ENCODE data around the gene WDR36.

The WDR36 gene
- total RNA-seq: 39.9 to 334 (median 85.6) reads per million in 9 experiments

GRCh38 chr5:111092062-111092853 lies at the start of gene WDR36:
TSS of gene WDR36 (plus strand) at chr5:111092348. CDS start at chr5:111092457, 109 bp downstream.
- peak; percentile 93 for ATAC-seq (replicated peaks)
- H3K4me1 Mint-ChIP-seq (ENCODE audit: low read depth in 2 of 2): peaks cover 14 to 27% of the 10 kb centered on the region in 2 donors
- peak; percentile 85 to 92 (median 88) for DNase-seq
- peaks cover 35% of the 10 kb centered on the region for H3K36me3 Mint-ChIP-seq (ENCODE audit: insufficient read depth)
- peak within 1 kb of the TSS; percentile 96 to 98 for H3K4me3 Mint-ChIP-seq
- peaks cover 10 to 12% of the 10 kb centered on the region in 2 donors for H3K27me3 Mint-ChIP-seq
- peak within 1 kb of the TSS; percentile 93 to 98 for H3K27ac Mint-ChIP-seq
- H3K9me3 Mint-ChIP-seq: no peaks in the 10 kb centered on the region

- no peak overlapping the region for H3K27ac Mint-ChIP-seq
- H3K4me3 Mint-ChIP-seq: no peak overlapping the region
- no peaks in the 10 kb centered on the region for H3K36me3 Mint-ChIP-seq (ENCODE audit: insufficient read depth)
- DNase-seq: no peak
- ATAC-seq (replicated peaks): no peak
- peaks cover 9 to 10% of the 10 kb centered on the region in 2 donors for H3K27me3 Mint-ChIP-seq
- no peaks in the 10 kb centered on the region for H3K9me3 Mint-ChIP-seq
- no peaks in the 10 kb centered on the region for H3K4me1 Mint-ChIP-seq (ENCODE audit: low read depth in 2 of 2)
Observed at GRCh38 chr5:111043712-111044506, 48.2 kb upstream of the WDR36 start.

GRCh38 chr5:111058064-111058463 lies 34.1 kb upstream of the WDR36 start:
- ATAC-seq (replicated peaks): no peak
- Mint-ChIP-seq H3K4me3 (no peak overlapping the region), H3K9me3 (peaks cover 0 to 3% of the 10 kb centered on the region in 2 donors), H3K4me1 (ENCODE audit: low read depth in 2 of 2) (no peaks in the 10 kb centered on the region), H3K36me3 (ENCODE audit: insufficient read depth) (no peaks in the 10 kb centered on the region), H3K27me3 (peaks cover 55 to 56% of the 10 kb centered on the region in 2 donors), H3K27ac (no peak overlapping the region)
- DNase-seq: no peak

GRCh38 chr5:111060169-111060568 lies 32.0 kb upstream of the WDR36 start:
- H3K4me1 Mint-ChIP-seq (ENCODE audit: low read depth in 2 of 2): no peaks in the 10 kb centered on the region
- no peaks in the 10 kb centered on the region for H3K9me3 Mint-ChIP-seq
- DNase-seq (no peak), ATAC-seq (replicated peaks) (no peak)
- H3K4me3 Mint-ChIP-seq: no peak overlapping the region
- no peaks in the 10 kb centered on the region for H3K36me3 Mint-ChIP-seq (ENCODE audit: insufficient read depth)
- H3K27ac Mint-ChIP-seq: no peak overlapping the region
- peaks cover 44 to 52% of the 10 kb centered on the region in 2 donors for H3K27me3 Mint-ChIP-seq

GRCh38 chr5:111061618-111062017 lies 30.5 kb upstream of the WDR36 start:
- H3K27me3 Mint-ChIP-seq: peaks cover 44 to 55% of the 10 kb centered on the region in 2 donors
- H3K36me3 Mint-ChIP-seq (ENCODE audit: insufficient read depth): no peaks in the 10 kb centered on the region
- no peaks in the 10 kb centered on the region for H3K4me1 Mint-ChIP-seq (ENCODE audit: low read depth in 2 of 2)
- DNase-seq (no peak), ATAC-seq (replicated peaks) (no peak)
- H3K4me3 Mint-ChIP-seq: no peak overlapping the region
- no peaks in the 10 kb centered on the region for H3K9me3 Mint-ChIP-seq
- no peak overlapping the region for H3K27ac Mint-ChIP-seq

GRCh38 chr5:111063709-111064322 lies 28.3 kb upstream of the WDR36 start:
- no peaks in the 10 kb centered on the region for H3K9me3 Mint-ChIP-seq
- no peak overlapping the region for H3K4me3 Mint-ChIP-seq
- DNase-seq (no peak), ATAC-seq (replicated peaks) (peak; percentile 36)
- H3K27me3 Mint-ChIP-seq: peaks cover 47 to 56% of the 10 kb centered on the region in 2 donors
- H3K27ac Mint-ChIP-seq: no peak overlapping the region
- no peaks in the 10 kb centered on the region for H3K4me1 Mint-ChIP-seq (ENCODE audit: low read depth in 2 of 2)
- H3K36me3 Mint-ChIP-seq (ENCODE audit: insufficient read depth): no peaks in the 10 kb centered on the region

- Mint-ChIP-seq H3K4me3 (no peak overlapping the region), H3K27me3 (peaks cover 72 to 73% of the 10 kb centered on the region in 2 donors), H3K27ac (no peak overlapping the region), H3K9me3 (no peaks in the 10 kb centered on the region), H3K4me1 (ENCODE audit: low read depth in 2 of 2) (peaks cover 6 to 7% of the 10 kb centered on the region in 2 donors), H3K36me3 (ENCODE audit: insufficient read depth) (no peaks in the 10 kb centered on the region)
- DNase-seq: no peak
- ATAC-seq (replicated peaks): no peak
Observed at GRCh38 chr5:111066261-111066938, 25.7 kb upstream of the WDR36 start.

- no peak for ATAC-seq (replicated peaks)
- Mint-ChIP-seq H3K4me3 (no peak overlapping the region), H3K27me3 (peaks cover 85 to 91% of the 10 kb centered on the region in 2 donors), H3K36me3 (ENCODE audit: insufficient read depth) (no peaks in the 10 kb centered on the region), H3K9me3 (no peaks in the 10 kb centered on the region), H3K27ac (no peak overlapping the region), H3K4me1 (ENCODE audit: low read depth in 2 of 2) (peaks cover 14 to 16% of the 10 kb centered on the region in 2 donors)
- DNase-seq: no peak
Observed at GRCh38 chr5:111068213-111068612, 23.9 kb upstream of the WDR36 start.

GRCh38 chr5:111069839-111070238 lies 22.3 kb upstream of the WDR36 start:
- H3K9me3 Mint-ChIP-seq: no peaks in the 10 kb centered on the region
- H3K4me3 Mint-ChIP-seq: no peak overlapping the region
- H3K4me1 Mint-ChIP-seq (ENCODE audit: low read depth in 2 of 2): peaks cover 18 to 21% of the 10 kb centered on the region in 2 donors
- ATAC-seq (replicated peaks) (no peak), DNase-seq (no peak)
- H3K27ac Mint-ChIP-seq: no peak overlapping the region
- no peaks in the 10 kb centered on the region for H3K36me3 Mint-ChIP-seq (ENCODE audit: insufficient read depth)
- peaks cover 93 to 100% of the 10 kb centered on the region in 2 donors for H3K27me3 Mint-ChIP-seq

GRCh38 chr5:111070272-111071134 lies 21.6 kb upstream of the WDR36 start:
- no peak overlapping the region for H3K27ac Mint-ChIP-seq
- H3K4me1 Mint-ChIP-seq (ENCODE audit: low read depth in 2 of 2): peaks cover 18 to 21% of the 10 kb centered on the region in 2 donors
- H3K36me3 Mint-ChIP-seq (ENCODE audit: insufficient read depth): no peaks in the 10 kb centered on the region
- no peaks in the 10 kb centered on the region for H3K9me3 Mint-ChIP-seq
- ATAC-seq (replicated peaks) (peak; percentile 42), DNase-seq (no peak)
- H3K4me3 Mint-ChIP-seq: peak overlapping the region in 1 of 2 donors; percentile 65
- peaks cover 93 to 100% of the 10 kb centered on the region in 2 donors for H3K27me3 Mint-ChIP-seq

- Mint-ChIP-seq H3K9me3 (no peaks in the 10 kb centered on the region), H3K27me3 (peaks cover 87 to 96% of the 10 kb centered on the region in 2 donors), H3K27ac (no peak within 1 kb of the TSS), H3K4me3 (peak within 1 kb of the TSS; percentile 84 to 88), H3K36me3 (ENCODE audit: insufficient read depth) (no peaks in the 10 kb centered on the region), H3K4me1 (ENCODE audit: low read depth in 2 of 2) (peaks cover 18 to 21% of the 10 kb centered on the region in 2 donors)
- DNase-seq (no peak), ATAC-seq (replicated peaks) (no peak)
Observed at GRCh38 chr5:111071413-111071812, 20.7 kb upstream of the WDR36 start, which contains the start of gene TSLP. TSS of gene TSLP (plus strand) at chr5:111071713. CDS start at chr5:111071891, 178 bp downstream.
